WTC11 (cell line): ENCODE measurements around the gene PRR5L. TPM values are rescaled to one million over a fixed set of nuclear protein-coding genes. Genes with fewer than 3 reads are reported as not detected.

ENCODE experiments used
- ATAC-seq: fragments of 200-7000 bp; cut with Tn5 transposase; 2 replicates; pipeline ENCODE4 v1.10.0; 2021; ENCODE audit warnings: mild to moderate bottlenecking, moderate library complexity
- CTCF ChIA-PET: fragments of 300-600 bp; sonication (Branson Sonifier 250); formaldehyde crosslinking; loops from one replicate; lab custom pipeline; 2021; ENCODE audit warnings: antibody characterized with exemption; lab: Charles Lee
- POLR2A ChIA-PET: fragments of 350-600 bp; sonication (Branson Sonifier 250); formaldehyde crosslinking; loops from one replicate; lab custom pipeline; 2021; ENCODE audit warnings: antibody characterized with exemption; lab: Charles Lee
- DNase-seq: peaks from one replicate; pipeline ENCODE4 v3.0.0; 2021; ENCODE audit warnings: low spot score
- H3K27ac Mint-ChIP-seq: 2 replicates; pipeline ENCODE4 v1.8.0; 2021; ENCODE audit warnings: mixed read lengths
- H3K27me3 Mint-ChIP-seq: 2 replicates; pipeline ENCODE4 v1.8.0; 2021; ENCODE audit warnings: low read depth, mild to moderate bottlenecking, moderate library complexity, mixed read lengths
- H3K36me3 Mint-ChIP-seq: 2 replicates; pipeline ENCODE4 v1.8.0; 2021; ENCODE audit warnings: mixed read lengths
- H3K4me1 Mint-ChIP-seq: 2 replicates; pipeline ENCODE4 v1.8.0; 2022; ENCODE audit warnings: mixed read lengths
- H3K4me3 Mint-ChIP-seq: 2 replicates; pipeline ENCODE4 v1.8.0; 2021; ENCODE audit warnings: mild to moderate bottlenecking, moderate library complexity, mixed read lengths
- H3K9me3 Mint-ChIP-seq: 2 replicates; pipeline ENCODE4 v1.8.0; 2021; ENCODE audit warnings: mixed read lengths
- CREM ChIP-seq: sonication (generic); formaldehyde crosslinking; IDR thresholded peaks from 2 replicates; pipeline ENCODE4 v1.8.1; 2022; ENCODE audit warnings: mild to moderate bottlenecking, missing genetic modification reagents, moderate library complexity
- ELF4 ChIP-seq: sonication (generic); formaldehyde crosslinking; IDR thresholded peaks from 2 replicates; pipeline ENCODE4 v1.8.1; 2022; ENCODE audit warnings: low read depth, mild to moderate bottlenecking, moderate library complexity, missing genetic modification reagents
- ETV6 ChIP-seq: sonication (generic); formaldehyde crosslinking; IDR thresholded peaks from 2 replicates; pipeline ENCODE4 v1.8.1; 2022; ENCODE audit warnings: mild to moderate bottlenecking, missing genetic modification reagents
- FOXP1 ChIP-seq: sonication (generic); formaldehyde crosslinking; IDR thresholded peaks from 2 replicates; pipeline ENCODE4 v1.8.0; 2022; ENCODE audit warnings: missing genetic modification reagents, mild to moderate bottlenecking, moderate library complexity, borderline replicate concordance
- NR2C2 ChIP-seq: sonication (generic); formaldehyde crosslinking; IDR thresholded peaks from 2 replicates; pipeline ENCODE4 v1.8.0; 2022; ENCODE audit warnings: mild to moderate bottlenecking, missing genetic modification reagents
- PRRX2 ChIP-seq: fragments of 250-450 bp; sonication (Bioruptor Pico); IDR thresholded peaks from 2 replicates; pipeline ENCODE4 v1.8.0; 2021; ENCODE audit warnings: mild to moderate bottlenecking
- RELA ChIP-seq: sonication (generic); formaldehyde crosslinking; IDR thresholded peaks from 2 replicates; pipeline ENCODE4 v1.8.1; 2022; ENCODE audit warnings: missing genetic modification reagents, mild to moderate bottlenecking, borderline replicate concordance
- SMAD3 ChIP-seq: sonication (generic); formaldehyde crosslinking; IDR thresholded peaks from 2 replicates; pipeline ENCODE4 v1.8.0; 2022; ENCODE audit warnings: missing genetic modification reagents, mild to moderate bottlenecking, borderline replicate concordance
- SMAD4 ChIP-seq: sonication (generic); formaldehyde crosslinking; IDR thresholded peaks from 2 replicates; pipeline ENCODE4 v1.8.0; 2022; ENCODE audit warnings: mild to moderate bottlenecking, missing genetic modification reagents
- TCF7 ChIP-seq: sonication (generic); formaldehyde crosslinking; IDR thresholded peaks from 2 replicates; pipeline ENCODE4 v1.8.0; 2022; ENCODE audit warnings: mild to moderate bottlenecking, low read depth, missing genetic modification reagents, moderate library complexity
- TEAD1 ChIP-seq: sonication (generic); formaldehyde crosslinking; IDR thresholded peaks from 2 replicates; pipeline ENCODE4 v1.8.0; 2022; ENCODE audit warnings: mild to moderate bottlenecking, missing genetic modification reagents
- TEAD4 ChIP-seq: sonication (generic); formaldehyde crosslinking; IDR thresholded peaks from 2 replicates; pipeline ENCODE4 v1.8.0; 2022; ENCODE audit warnings: mild to moderate bottlenecking, missing genetic modification reagents
- ZBTB21 ChIP-seq: sonication (generic); formaldehyde crosslinking; IDR thresholded peaks from 2 replicates; pipeline ENCODE4 v1.8.1; 2023; ENCODE audit warnings: mild to moderate bottlenecking, missing genetic modification reagents, borderline replicate concordance
- ZNF219 ChIP-seq: sonication (generic); formaldehyde crosslinking; IDR thresholded peaks from 2 replicates; pipeline ENCODE4 v1.8.0; 2023; ENCODE audit warnings: missing genetic modification reagents, mild to moderate bottlenecking, borderline replicate concordance
- ZNF396 ChIP-seq: fragments of 250-450 bp; sonication (Bioruptor Pico); IDR thresholded peaks from 2 replicates; pipeline ENCODE4 v1.8.0; 2021; ENCODE audit warnings: mild to moderate bottlenecking, moderate library complexity, borderline replicate concordance
- ZNF671 ChIP-seq: fragments of 250-450 bp; sonication (Bioruptor Pico); IDR thresholded peaks from 2 replicates; pipeline ENCODE4 v1.8.0; 2021; ENCODE audit warnings: mild to moderate bottlenecking
- total RNA-seq: library from RNA; stranded (reverse); gene quantifications from 3 replicates; pipeline ENCODE4 v1.2.3, GENCODE V29; 2021
- TF ChIP-seq, protein P1 (sequence below): sonication (generic); formaldehyde crosslinking; IDR thresholded peaks from 2 replicates; pipeline ENCODE4 v1.8.0; 2022; ENCODE audit warnings: missing genetic modification reagents
- TF ChIP-seq, protein P2 (sequence below): sonication (generic); formaldehyde crosslinking; IDR thresholded peaks from 2 replicates; pipeline ENCODE4 v1.8.1; 2023; ENCODE audit warnings: mild to moderate bottlenecking, missing genetic modification reagents, moderate library complexity
- TF ChIP-seq, protein P3 (sequence below): fragments of 200-600 bp; IDR thresholded peaks from 2 replicates; pipeline ENCODE4 v1.8.0; 2022; ENCODE audit warnings: antibody characterized with exemption
- TF ChIP-seq, protein P4 (sequence below): sonication (generic); formaldehyde crosslinking; IDR thresholded peaks from 2 replicates; pipeline ENCODE4 v1.8.1; 2022; ENCODE audit warnings: low read depth, mild to moderate bottlenecking, moderate library complexity, missing genetic modification reagents, borderline replicate concordance
- TF ChIP-seq, protein P5 (sequence below): sonication (generic); formaldehyde crosslinking; IDR thresholded peaks from 2 replicates; pipeline ENCODE4 v1.8.1; 2022; ENCODE audit warnings: mild to moderate bottlenecking, moderate library complexity, missing genetic modification reagents
- TF ChIP-seq, protein P6 (sequence below): fragments of 250-450 bp; sonication (Bioruptor Pico); IDR thresholded peaks from 2 replicates; pipeline ENCODE4 v1.8.0; 2021; ENCODE audit warnings: mild to moderate bottlenecking

Gene PRR5L
- total RNA-seq, 1 experiment from 2014 or later, result 3.9 TPM

DNA sequence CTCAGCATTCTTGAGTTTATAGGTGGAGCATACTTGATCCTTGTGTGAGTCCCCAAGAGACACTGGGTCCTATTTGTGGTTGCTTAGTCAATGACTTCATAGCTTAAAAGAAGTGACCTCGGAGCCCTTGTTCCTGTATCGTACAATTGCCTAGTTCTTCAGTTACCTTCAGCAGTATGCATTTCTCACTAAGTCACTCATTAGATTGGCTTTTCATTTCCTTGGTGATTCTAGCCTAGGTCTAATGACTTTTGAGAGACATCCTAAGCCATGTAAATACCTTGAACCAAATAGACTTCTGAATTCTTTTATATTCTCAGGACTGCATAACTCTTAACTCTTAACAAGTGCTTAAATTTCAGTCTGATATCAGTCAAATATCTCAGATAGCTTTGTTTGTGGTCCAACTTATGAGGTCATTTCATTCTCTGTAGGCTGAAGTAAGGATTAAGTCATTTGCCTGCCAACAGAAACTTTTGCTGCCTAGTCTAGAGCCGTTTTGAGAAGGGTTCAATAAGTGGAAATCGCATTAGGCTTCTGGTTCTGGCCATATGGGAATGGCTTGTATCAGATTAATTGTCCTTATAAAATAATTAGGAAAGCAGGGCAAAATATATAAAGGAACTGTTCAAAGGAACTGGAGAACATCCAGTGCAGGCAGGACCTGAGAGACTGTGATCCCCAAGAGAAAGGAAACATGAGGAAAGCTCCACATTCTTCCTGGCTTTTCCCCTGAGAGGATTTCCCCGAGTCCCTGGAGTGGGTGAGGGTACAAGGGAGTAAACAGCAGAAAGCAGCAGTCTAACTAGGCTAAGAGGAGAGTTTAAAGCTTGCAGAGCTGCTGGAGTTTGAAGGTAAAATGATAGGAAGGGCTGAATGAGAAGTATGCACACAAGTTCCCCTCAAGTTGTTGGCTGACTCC lies 174.1 kb downstream of the PRR5L start:
- DNase-seq, result no peak
- no peaks in the 10 kb centered on the region for H3K9me3 Mint-ChIP-seq
- H3K4me1 Mint-ChIP-seq, result peaks cover 7% of the 10 kb centered on the region; the same call in 1 of the 2 replicates
- POLR2A ChIA-PET, result no interaction called here
- H3K27ac Mint-ChIP-seq, result no peak overlapping the region
- H3K4me3 Mint-ChIP-seq, result no peak overlapping the region
- TF ChIP-seq CREM (CRISPR knock-in tag) (no peak), ZNF219 (CRISPR knock-in tag) (no peak), TEAD4 (CRISPR knock-in tag) (no peak), FOXP1 (CRISPR knock-in tag) (no peak), SMAD3 (CRISPR knock-in tag) (no peak), ZNF396 (CRISPR knock-in tag) (no peak), ELF4 (CRISPR knock-in tag) (no peak), ZBTB21 (CRISPR knock-in tag) (no peak), ETV6 (CRISPR knock-in tag) (no peak), SMAD4 (CRISPR knock-in tag) (no peak), TCF7 (CRISPR knock-in tag) (no peak), RELA (CRISPR knock-in tag) (no peak), TEAD1 (CRISPR knock-in tag) (no peak)
- TF ChIP-seq, protein P1, sequence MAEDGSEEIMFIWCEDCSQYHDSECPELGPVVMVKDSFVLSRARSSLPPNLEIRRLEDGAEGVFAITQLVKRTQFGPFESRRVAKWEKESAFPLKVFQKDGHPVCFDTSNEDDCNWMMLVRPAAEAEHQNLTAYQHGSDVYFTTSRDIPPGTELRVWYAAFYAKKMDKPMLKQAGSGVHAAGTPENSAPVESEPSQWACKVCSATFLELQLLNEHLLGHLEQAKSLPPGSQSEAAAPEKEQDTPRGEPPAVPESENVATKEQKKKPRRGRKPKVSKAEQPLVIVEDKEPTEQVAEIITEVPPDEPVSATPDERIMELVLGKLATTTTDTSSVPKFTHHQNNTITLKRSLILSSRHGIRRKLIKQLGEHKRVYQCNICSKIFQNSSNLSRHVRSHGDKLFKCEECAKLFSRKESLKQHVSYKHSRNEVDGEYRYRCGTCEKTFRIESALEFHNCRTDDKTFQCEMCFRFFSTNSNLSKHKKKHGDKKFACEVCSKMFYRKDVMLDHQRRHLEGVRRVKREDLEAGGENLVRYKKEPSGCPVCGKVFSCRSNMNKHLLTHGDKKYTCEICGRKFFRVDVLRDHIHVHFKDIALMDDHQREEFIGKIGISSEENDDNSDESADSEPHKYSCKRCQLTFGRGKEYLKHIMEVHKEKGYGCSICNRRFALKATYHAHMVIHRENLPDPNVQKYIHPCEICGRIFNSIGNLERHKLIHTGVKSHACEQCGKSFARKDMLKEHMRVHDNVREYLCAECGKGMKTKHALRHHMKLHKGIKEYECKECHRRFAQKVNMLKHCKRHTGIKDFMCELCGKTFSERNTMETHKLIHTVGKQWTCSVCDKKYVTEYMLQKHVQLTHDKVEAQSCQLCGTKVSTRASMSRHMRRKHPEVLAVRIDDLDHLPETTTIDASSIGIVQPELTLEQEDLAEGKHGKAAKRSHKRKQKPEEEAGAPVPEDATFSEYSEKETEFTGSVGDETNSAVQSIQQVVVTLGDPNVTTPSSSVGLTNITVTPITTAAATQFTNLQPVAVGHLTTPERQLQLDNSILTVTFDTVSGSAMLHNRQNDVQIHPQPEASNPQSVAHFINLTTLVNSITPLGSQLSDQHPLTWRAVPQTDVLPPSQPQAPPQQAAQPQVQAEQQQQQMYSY (CRISPR knock-in tag), result no peak
- TF ChIP-seq, protein P2, sequence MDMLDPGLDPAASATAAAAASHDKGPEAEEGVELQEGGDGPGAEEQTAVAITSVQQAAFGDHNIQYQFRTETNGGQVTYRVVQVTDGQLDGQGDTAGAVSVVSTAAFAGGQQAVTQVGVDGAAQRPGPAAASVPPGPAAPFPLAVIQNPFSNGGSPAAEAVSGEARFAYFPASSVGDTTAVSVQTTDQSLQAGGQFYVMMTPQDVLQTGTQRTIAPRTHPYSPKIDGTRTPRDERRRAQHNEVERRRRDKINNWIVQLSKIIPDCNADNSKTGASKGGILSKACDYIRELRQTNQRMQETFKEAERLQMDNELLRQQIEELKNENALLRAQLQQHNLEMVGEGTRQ (CRISPR knock-in tag), result no peak
- TF ChIP-seq, protein P3, sequence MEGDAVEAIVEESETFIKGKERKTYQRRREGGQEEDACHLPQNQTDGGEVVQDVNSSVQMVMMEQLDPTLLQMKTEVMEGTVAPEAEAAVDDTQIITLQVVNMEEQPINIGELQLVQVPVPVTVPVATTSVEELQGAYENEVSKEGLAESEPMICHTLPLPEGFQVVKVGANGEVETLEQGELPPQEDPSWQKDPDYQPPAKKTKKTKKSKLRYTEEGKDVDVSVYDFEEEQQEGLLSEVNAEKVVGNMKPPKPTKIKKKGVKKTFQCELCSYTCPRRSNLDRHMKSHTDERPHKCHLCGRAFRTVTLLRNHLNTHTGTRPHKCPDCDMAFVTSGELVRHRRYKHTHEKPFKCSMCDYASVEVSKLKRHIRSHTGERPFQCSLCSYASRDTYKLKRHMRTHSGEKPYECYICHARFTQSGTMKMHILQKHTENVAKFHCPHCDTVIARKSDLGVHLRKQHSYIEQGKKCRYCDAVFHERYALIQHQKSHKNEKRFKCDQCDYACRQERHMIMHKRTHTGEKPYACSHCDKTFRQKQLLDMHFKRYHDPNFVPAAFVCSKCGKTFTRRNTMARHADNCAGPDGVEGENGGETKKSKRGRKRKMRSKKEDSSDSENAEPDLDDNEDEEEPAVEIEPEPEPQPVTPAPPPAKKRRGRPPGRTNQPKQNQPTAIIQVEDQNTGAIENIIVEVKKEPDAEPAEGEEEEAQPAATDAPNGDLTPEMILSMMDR, result no peak
- TF ChIP-seq, all 79 proteins: peak for 0
- CTCF ChIA-PET, result interaction anchor here (1.3 to 3.6 kb wide), 7 partner anchors 9 to 180 kb away, joined by 3 to 32 read pairs (median 14); no protein-coding TSS in a partner anchor
- H3K36me3 Mint-ChIP-seq, result no peaks in the 10 kb centered on the region
- no peak for ATAC-seq
- H3K27me3 Mint-ChIP-seq, result peaks cover 19% of the 10 kb centered on the region

DNA sequence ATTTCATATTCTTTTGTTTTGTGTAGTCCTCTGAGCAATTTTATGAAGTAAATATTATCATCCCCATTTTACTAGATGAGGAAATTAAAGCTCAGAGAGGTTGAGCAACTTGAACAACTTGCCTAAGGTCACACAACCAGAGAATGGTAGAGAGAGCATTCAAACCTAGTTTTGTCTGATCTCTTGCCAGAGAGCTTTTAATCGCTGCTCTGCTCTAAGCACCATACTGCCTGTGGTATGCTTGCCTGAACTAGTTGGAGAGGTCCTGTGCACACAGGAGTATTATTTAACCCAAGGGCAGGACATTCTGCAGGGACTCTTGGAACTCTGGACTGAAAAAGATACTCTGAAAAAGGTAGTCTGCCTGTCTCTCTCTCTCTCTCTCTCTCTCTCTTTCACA lies 175.5 kb downstream of the PRR5L start:
- Mint-ChIP-seq H3K27me3 (peaks cover 19% of the 10 kb centered on the region), H3K4me3 (no peak overlapping the region), H3K36me3 (no peaks in the 10 kb centered on the region), H3K27ac (no peak overlapping the region), H3K9me3 (no peaks in the 10 kb centered on the region), H3K4me1 (peaks cover 7% of the 10 kb centered on the region; the same call in 1 of the 2 replicates)
- CTCF ChIA-PET, result no interaction called here
- no peak for DNase-seq
- no peak for ATAC-seq
- POLR2A ChIA-PET, result interaction anchor here (0.6 kb wide), 1 partner anchor 577 kb away, joined by 3 read pairs; no protein-coding TSS in a partner anchor
- TF ChIP-seq, protein P3, result no peak
- TF ChIP-seq ZNF671 (CRISPR knock-in tag) (no peak), PRRX2 (no peak), NR2C2 (CRISPR knock-in tag) (no peak)
- TF ChIP-seq, protein P4, sequence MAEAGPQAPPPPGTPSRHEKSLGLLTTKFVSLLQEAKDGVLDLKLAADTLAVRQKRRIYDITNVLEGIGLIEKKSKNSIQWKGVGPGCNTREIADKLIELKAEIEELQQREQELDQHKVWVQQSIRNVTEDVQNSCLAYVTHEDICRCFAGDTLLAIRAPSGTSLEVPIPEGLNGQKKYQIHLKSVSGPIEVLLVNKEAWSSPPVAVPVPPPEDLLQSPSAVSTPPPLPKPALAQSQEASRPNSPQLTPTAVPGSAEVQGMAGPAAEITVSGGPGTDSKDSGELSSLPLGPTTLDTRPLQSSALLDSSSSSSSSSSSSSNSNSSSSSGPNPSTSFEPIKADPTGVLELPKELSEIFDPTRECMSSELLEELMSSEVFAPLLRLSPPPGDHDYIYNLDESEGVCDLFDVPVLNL, result no peak
- TF ChIP-seq, protein P5, sequence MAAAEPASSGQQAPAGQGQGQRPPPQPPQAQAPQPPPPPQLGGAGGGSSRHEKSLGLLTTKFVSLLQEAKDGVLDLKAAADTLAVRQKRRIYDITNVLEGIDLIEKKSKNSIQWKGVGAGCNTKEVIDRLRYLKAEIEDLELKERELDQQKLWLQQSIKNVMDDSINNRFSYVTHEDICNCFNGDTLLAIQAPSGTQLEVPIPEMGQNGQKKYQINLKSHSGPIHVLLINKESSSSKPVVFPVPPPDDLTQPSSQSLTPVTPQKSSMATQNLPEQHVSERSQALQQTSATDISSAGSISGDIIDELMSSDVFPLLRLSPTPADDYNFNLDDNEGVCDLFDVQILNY, result no peak
- TF ChIP-seq, protein P6, sequence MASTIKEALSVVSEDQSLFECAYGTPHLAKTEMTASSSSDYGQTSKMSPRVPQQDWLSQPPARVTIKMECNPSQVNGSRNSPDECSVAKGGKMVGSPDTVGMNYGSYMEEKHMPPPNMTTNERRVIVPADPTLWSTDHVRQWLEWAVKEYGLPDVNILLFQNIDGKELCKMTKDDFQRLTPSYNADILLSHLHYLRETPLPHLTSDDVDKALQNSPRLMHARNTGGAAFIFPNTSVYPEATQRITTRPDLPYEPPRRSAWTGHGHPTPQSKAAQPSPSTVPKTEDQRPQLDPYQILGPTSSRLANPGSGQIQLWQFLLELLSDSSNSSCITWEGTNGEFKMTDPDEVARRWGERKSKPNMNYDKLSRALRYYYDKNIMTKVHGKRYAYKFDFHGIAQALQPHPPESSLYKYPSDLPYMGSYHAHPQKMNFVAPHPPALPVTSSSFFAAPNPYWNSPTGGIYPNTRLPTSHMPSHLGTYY (CRISPR knock-in tag), result no peak
